HG02973 (cell line): ENCODE data around the gene ALPP.
"Not testable (repeated sequence)": the region's sequence is repeated elsewhere in the genome, so short reads cannot be mapped to it uniquely, and the experiment has no call there.

ENCODE experiments used
- ATAC-seq: cut with Tn5 transposase; IDR thresholded peaks from one replicate; pipeline ENCODE4 v1.9.1; 2021; ENCODE audit warnings: moderate library complexity; ENCODE audit not compliant: unreplicated experiment

ALPP gene

GRCh38 chr2:232379610-232380590 lies 1.3 kb downstream of the ALPP start:
- not testable (repeated sequence) for ATAC-seq

- ATAC-seq = not testable (repeated sequence)
These were observed 2.9 kb downstream of the ALPP start for GRCh38 chr2:232381204-232382031.

GRCh38 chr2:232382331-232383225 lies 4.0 kb downstream of the ALPP start:
- ATAC-seq = no peak

GRCh38 chr2:232384466-232384865 lies 5.9 kb downstream of the ALPP start:
- ATAC-seq = no peak

- not testable (repeated sequence) for ATAC-seq
These were observed 6.5 kb downstream of the ALPP start for GRCh38 chr2:232385058-232385457.

GRCh38 chr2:232385660-232386489 lies 7.3 kb downstream of the ALPP start:
- ATAC-seq = no peak

GRCh38 chr2:232386490-232386739 lies 7.9 kb downstream of the ALPP start:
- no peak for ATAC-seq

GRCh38 chr2:232386740-232387450 lies 8.3 kb downstream of the ALPP start:
- ATAC-seq = no peak

GRCh38 chr2:232387451-232388171 lies 9.1 kb downstream of the ALPP start:
- ATAC-seq = no peak

GRCh38 chr2:232388324-232388891 lies 9.9 kb downstream of the ALPP start:
- ATAC-seq = no peak

GRCh38 chr2:232389327-232389726 lies 10.8 kb downstream of the ALPP start:
- no peak for ATAC-seq

GRCh38 chr2:232390661-232391060 lies 12.1 kb downstream of the ALPP start:
- no peak for ATAC-seq

- ATAC-seq = no peak
These were observed 15.0 kb downstream of the ALPP start for GRCh38 chr2:232393556-232393955.

- ATAC-seq = not testable (repeated sequence)
These were observed 15.9 kb downstream of the ALPP start for GRCh38 chr2:232394431-232394830.

- ATAC-seq = no peak
These were observed 17.0 kb downstream of the ALPP start for GRCh38 chr2:232395586-232395985.

GRCh38 chr2:232396683-232397082 lies 18.1 kb downstream of the ALPP start:
- ATAC-seq = no peak

- ATAC-seq = no peak
These were observed 19.9 kb downstream of the ALPP start for GRCh38 chr2:232398293-232399034.
